KMS-11 (cell line): ENCODE measurements around the gene NGEF.

Source experiments
- H2AFZ ChIP-seq: fragments of 200-600 bp; sonication (generic); 2 replicates; pipeline ENCODE4 v1.6.1; 2016; ENCODE audit warnings: antibody characterized with exemption, mixed run types, low read depth
- H3K27ac ChIP-seq: fragments of 200-600 bp; sonication (generic); 2 replicates; pipeline ENCODE4 v1.6.1; 2016; ENCODE audit warnings: mild to moderate bottlenecking, mixed run types
- H3K27me3 ChIP-seq: fragments of 200-600 bp; sonication (generic); 2 replicates; pipeline ENCODE4 v1.6.1; 2017; ENCODE audit warnings: mild to moderate bottlenecking, low read depth, mixed run types, moderate library complexity; ENCODE audit not compliant: insufficient read depth
- H3K36me3 ChIP-seq: fragments of 200-600 bp; sonication (generic); 2 replicates; pipeline ENCODE4 v1.6.1; 2017; ENCODE audit warnings: mild to moderate bottlenecking, mixed run types; ENCODE audit not compliant: insufficient read depth
- H3K4me1 ChIP-seq: fragments of 200-600 bp; sonication (generic); 2 replicates; pipeline ENCODE4 v1.6.1; 2016; ENCODE audit warnings: mild to moderate bottlenecking, low read depth, mixed run types; ENCODE audit not compliant: poor library complexity, severe bottlenecking
- H3K4me2 ChIP-seq: fragments of 200-600 bp; sonication (generic); 2 replicates; pipeline ENCODE4 v1.7.0; 2016; ENCODE audit warnings: mild to moderate bottlenecking, mixed run types
- H3K4me3 ChIP-seq: fragments of 200-600 bp; sonication (generic); IDR thresholded peaks from 2 replicates; pipeline ENCODE4 v1.6.1; 2017; ENCODE audit warnings: low read depth, low read length, mixed read lengths; ENCODE audit not compliant: insufficient read depth
- H3K79me2 ChIP-seq: fragments of 200-600 bp; sonication (generic); 2 replicates; pipeline ENCODE4 v1.6.1; 2016; ENCODE audit warnings: low read depth, mixed run types; ENCODE audit not compliant: insufficient read depth
- H3K9ac ChIP-seq: fragments of 200-600 bp; sonication (generic); 2 replicates; pipeline ENCODE4 v1.6.1; 2016; ENCODE audit warnings: mild to moderate bottlenecking, mixed run types
- H4K20me1 ChIP-seq: fragments of 200-600 bp; sonication (generic); 2 replicates; pipeline ENCODE4 v1.6.1; 2016; ENCODE audit warnings: mild to moderate bottlenecking, mixed run types; ENCODE audit not compliant: insufficient read depth
- TF ChIP-seq, protein P1 (sequence below): fragments of 200-600 bp; sonication (generic); conservative IDR thresholded peaks from 2 replicates; pipeline ENCODE4 v1.6.1; 2017; ENCODE audit warnings: low read depth, mild to moderate bottlenecking, antibody characterized with exemption, low read length, moderate library complexity, mixed read lengths

Gene NGEF

DNA sequence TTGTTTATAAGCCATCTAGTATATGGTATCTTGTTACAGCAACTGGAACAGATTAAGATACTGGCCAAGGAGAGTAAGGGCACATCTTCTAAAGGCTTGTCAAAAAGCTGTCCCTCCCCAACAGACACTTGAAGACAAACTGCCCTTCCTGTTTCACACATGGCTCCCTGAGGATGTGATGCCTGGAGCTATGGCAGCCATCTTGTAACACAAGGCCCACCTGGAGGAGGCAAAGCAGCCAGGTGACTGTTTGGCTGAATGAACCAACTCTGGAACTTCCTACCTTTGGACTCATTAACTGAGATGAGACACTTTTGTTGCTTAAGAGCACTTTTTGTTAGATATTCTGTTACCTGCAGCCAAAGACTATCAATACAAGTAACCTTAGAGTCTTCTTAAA, 88.6 kb downstream of the NGEF start:
- Histone ChIP-seq H3K9ac (no peak overlapping the region), H3K4me2 (no peak overlapping the region), H4K20me1 (no peaks in the 10 kb centered on the region), H3K4me1 (no peaks in the 10 kb centered on the region), H3K79me2 (no peaks in the 10 kb centered on the region), H2AFZ (no peak overlapping the region), H3K27ac (no peak overlapping the region), H3K27me3 (no peaks in the 10 kb centered on the region), H3K4me3 (no peak overlapping the region), H3K36me3 (no peaks in the 10 kb centered on the region)
- TF ChIP-seq, protein P1, sequence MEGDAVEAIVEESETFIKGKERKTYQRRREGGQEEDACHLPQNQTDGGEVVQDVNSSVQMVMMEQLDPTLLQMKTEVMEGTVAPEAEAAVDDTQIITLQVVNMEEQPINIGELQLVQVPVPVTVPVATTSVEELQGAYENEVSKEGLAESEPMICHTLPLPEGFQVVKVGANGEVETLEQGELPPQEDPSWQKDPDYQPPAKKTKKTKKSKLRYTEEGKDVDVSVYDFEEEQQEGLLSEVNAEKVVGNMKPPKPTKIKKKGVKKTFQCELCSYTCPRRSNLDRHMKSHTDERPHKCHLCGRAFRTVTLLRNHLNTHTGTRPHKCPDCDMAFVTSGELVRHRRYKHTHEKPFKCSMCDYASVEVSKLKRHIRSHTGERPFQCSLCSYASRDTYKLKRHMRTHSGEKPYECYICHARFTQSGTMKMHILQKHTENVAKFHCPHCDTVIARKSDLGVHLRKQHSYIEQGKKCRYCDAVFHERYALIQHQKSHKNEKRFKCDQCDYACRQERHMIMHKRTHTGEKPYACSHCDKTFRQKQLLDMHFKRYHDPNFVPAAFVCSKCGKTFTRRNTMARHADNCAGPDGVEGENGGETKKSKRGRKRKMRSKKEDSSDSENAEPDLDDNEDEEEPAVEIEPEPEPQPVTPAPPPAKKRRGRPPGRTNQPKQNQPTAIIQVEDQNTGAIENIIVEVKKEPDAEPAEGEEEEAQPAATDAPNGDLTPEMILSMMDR = no peak

DNA sequence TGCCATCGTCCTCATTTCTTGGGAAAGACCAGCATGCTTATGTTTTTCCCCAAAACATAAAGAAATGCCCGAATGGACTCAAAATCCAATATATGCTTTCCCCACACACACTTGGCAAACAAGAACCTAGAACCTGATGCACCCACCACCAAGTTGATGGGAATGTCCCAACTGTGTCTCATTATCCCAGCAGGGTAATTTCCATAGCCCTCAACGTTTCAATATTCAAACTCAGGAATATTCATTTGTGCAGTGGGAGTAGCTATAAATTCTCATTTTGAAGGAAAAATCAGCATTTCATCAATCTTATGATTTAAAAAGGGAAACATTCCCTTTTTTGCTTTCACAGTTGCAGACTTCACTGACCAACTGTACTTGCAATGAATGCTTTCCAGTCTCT, 92.3 kb downstream of the NGEF start:
- no peaks in the 10 kb centered on the region for H3K79me2 ChIP-seq
- H3K4me3 ChIP-seq = no peak overlapping the region
- H3K4me2 ChIP-seq = no peak overlapping the region
- H3K27me3 ChIP-seq = no peaks in the 10 kb centered on the region
- H2AFZ ChIP-seq = no peak overlapping the region
- H3K9ac ChIP-seq = no peak overlapping the region
- H4K20me1 ChIP-seq = no peaks in the 10 kb centered on the region
- H3K4me1 ChIP-seq = no peaks in the 10 kb centered on the region
- no peak overlapping the region for H3K27ac ChIP-seq
- H3K36me3 ChIP-seq = no peaks in the 10 kb centered on the region
- TF ChIP-seq, protein P1 = no peak

DNA sequence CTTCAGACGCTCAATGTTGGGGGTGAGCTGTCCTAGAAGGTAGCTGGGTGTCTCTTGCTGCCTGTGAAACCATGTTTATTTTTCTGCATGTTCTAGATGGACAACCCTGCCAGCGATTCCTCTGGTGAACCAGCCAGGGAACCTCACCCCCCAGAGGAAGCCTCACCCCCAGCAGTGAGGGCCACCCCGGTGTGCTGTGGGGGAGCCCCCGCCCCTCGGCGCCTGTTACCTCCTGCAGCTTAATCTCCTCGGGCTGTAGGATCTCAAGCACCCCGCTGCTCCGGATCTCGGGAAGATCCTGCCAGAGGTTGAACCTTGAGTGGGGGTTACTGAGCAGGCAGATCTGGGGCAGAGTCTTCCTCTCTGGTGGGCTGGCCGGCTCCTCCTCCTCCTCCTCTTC, 93.0 kb downstream of the NGEF start:
- no peaks in the 10 kb centered on the region for H3K79me2 ChIP-seq
- H3K4me2 ChIP-seq = no peak overlapping the region
- no peak overlapping the region for H3K27ac ChIP-seq
- H2AFZ ChIP-seq = no peak overlapping the region
- H3K4me3 ChIP-seq = no peak overlapping the region
- no peaks in the 10 kb centered on the region for H3K4me1 ChIP-seq
- no peaks in the 10 kb centered on the region for H3K27me3 ChIP-seq
- H3K9ac ChIP-seq = no peak overlapping the region
- TF ChIP-seq, protein P1 = no peak
- H3K36me3 ChIP-seq = no peaks in the 10 kb centered on the region
- no peaks in the 10 kb centered on the region for H4K20me1 ChIP-seq

DNA sequence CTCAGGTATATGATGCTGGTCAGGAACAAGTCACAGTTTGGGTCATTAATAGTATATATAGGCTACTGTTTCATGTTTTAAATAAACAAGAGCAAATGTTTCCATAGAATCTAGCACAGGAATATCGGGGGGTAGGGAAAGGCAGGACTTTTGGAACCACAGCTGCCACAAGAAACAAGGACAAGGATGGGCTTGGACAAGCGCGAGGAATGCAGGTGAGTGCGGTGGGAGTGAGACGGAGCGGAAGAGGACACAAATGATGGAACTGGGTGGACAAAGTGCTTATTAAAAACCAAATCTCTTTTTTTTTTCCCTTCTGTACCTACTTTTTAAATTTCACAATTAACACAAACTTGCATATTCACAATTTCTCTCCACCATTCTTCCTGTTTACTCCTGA, 93.9 kb downstream of the NGEF start:
- Histone ChIP-seq H3K9ac (no peak overlapping the region), H3K79me2 (no peaks in the 10 kb centered on the region), H3K4me1 (no peaks in the 10 kb centered on the region), H2AFZ (no peak overlapping the region), H3K27me3 (no peaks in the 10 kb centered on the region), H3K4me2 (no peak overlapping the region), H3K4me3 (no peak overlapping the region), H3K36me3 (no peaks in the 10 kb centered on the region), H4K20me1 (no peaks in the 10 kb centered on the region), H3K27ac (no peak overlapping the region)
- TF ChIP-seq, protein P1 = no peak

DNA sequence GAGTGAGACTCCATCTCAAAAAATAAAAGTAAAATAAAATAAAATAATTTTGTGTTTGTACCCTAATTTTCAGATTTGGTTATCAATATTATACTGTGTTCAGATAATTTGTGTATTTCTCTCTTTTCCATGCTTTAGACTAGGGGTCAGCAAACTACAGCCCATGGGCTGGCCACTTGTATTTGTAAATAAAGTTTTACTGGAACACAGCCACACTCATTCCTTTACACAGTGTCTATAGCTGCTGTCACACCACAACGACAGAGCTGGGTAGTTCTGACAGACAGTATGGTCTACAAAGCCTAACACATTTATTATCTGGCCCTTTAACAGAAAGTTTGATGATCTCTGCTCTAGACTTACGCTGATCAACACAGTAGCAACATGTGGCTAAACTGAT, 99.2 kb downstream of the NGEF start:
- no peaks in the 10 kb centered on the region for H3K4me1 ChIP-seq
- no peaks in the 10 kb centered on the region for H4K20me1 ChIP-seq
- H2AFZ ChIP-seq = no peak overlapping the region
- H3K4me3 ChIP-seq = no peak overlapping the region
- H3K36me3 ChIP-seq = no peaks in the 10 kb centered on the region
- H3K4me2 ChIP-seq = no peak overlapping the region
- H3K79me2 ChIP-seq = no peaks in the 10 kb centered on the region
- no peak overlapping the region for H3K27ac ChIP-seq
- TF ChIP-seq, protein P1 = no peak
- no peak overlapping the region for H3K9ac ChIP-seq
- no peaks in the 10 kb centered on the region for H3K27me3 ChIP-seq
